ENCODE measurements around the gene RAPGEF4.

RAPGEF4 gene

GRCh38 chr2:172856606-172857005, 121.0 kb downstream of the RAPGEF4 start:
- TF ChIP-seq TAF1 (IDR thresholded peaks at IDR 0.05; ENCODE audit: borderline replicate concordance, insufficient read depth, low read length), result no peak
- TF ChIP-seq SIN3A (IDR thresholded peaks at IDR 0.05; ENCODE audit: borderline replicate concordance, insufficient read depth, low read length), result no peak
- TF ChIP-seq POLR2AphosphoS5 (IDR thresholded peaks at IDR 0.05; ENCODE audit: low read depth, low read length), result no peak
- no peak for TF ChIP-seq REST (IDR thresholded peaks at IDR 0.05; ENCODE audit: insufficient read depth in 1 of 2, low read depth in 2 of 2, low read length in 2 of 2)
- TF ChIP-seq FOXP2 (optimal IDR thresholded peaks at IDR 0.05; ENCODE audit: borderline replicate concordance, extremely low read depth, extremely low read length, insufficient read depth), result no peak

GRCh38 chr2:172858473-172858745, 122.8 kb downstream of the RAPGEF4 start:
- no peak for TF ChIP-seq REST (IDR thresholded peaks at IDR 0.05; ENCODE audit: insufficient read depth in 1 of 2, low read depth in 2 of 2, low read length in 2 of 2)
- no peak for TF ChIP-seq SIN3A (IDR thresholded peaks at IDR 0.05; ENCODE audit: borderline replicate concordance, insufficient read depth, low read length)
- TF ChIP-seq POLR2AphosphoS5 (IDR thresholded peaks at IDR 0.05; ENCODE audit: low read depth, low read length), result no peak
- TF ChIP-seq FOXP2 (optimal IDR thresholded peaks at IDR 0.05; ENCODE audit: borderline replicate concordance, extremely low read depth, extremely low read length, insufficient read depth), result no peak
- no peak for TF ChIP-seq TAF1 (IDR thresholded peaks at IDR 0.05; ENCODE audit: borderline replicate concordance, insufficient read depth, low read length)

- TF ChIP-seq POLR2AphosphoS5 (IDR thresholded peaks at IDR 0.05; ENCODE audit: low read depth, low read length) (no peak), FOXP2 (optimal IDR thresholded peaks at IDR 0.05; ENCODE audit: borderline replicate concordance, extremely low read depth, extremely low read length, insufficient read depth) (peak; percentile 33)
These were observed 124.1 kb downstream of the RAPGEF4 start for GRCh38 chr2:172859581-172860335.

- no peak for TF ChIP-seq FOXP2 (optimal IDR thresholded peaks at IDR 0.05; ENCODE audit: borderline replicate concordance, extremely low read depth, extremely low read length, insufficient read depth)
- no peak for TF ChIP-seq SIN3A (IDR thresholded peaks at IDR 0.05; ENCODE audit: borderline replicate concordance, insufficient read depth, low read length)
- no peak for TF ChIP-seq REST (IDR thresholded peaks at IDR 0.05; ENCODE audit: insufficient read depth in 1 of 2, low read depth in 2 of 2, low read length in 2 of 2)
- TF ChIP-seq TAF1 (IDR thresholded peaks at IDR 0.05; ENCODE audit: borderline replicate concordance, insufficient read depth, low read length), result no peak
These were observed 124.7 kb downstream of the RAPGEF4 start for GRCh38 chr2:172860336-172860707.

GRCh38 chr2:172861098-172861497, 125.5 kb downstream of the RAPGEF4 start:
- TF ChIP-seq REST (IDR thresholded peaks at IDR 0.05; ENCODE audit: insufficient read depth in 1 of 2, low read depth in 2 of 2, low read length in 2 of 2) (no peak), FOXP2 (optimal IDR thresholded peaks at IDR 0.05; ENCODE audit: borderline replicate concordance, extremely low read depth, extremely low read length, insufficient read depth) (no peak)
